HG03097 (cell line): ENCODE results near the gene HOXB5.

Experiments
- ATAC-seq: cut with Tn5 transposase; IDR thresholded peaks from one replicate; pipeline ENCODE4 v1.9.1; 2021; ENCODE audit not compliant: unreplicated experiment, low FRiP score

The HOXB5 gene

GRCh38 chr17:48564188-48565021, 29.2 kb downstream of the HOXB5 start:
- no peak for ATAC-seq

- ATAC-seq: no peak
Measured at GRCh38 chr17:48563867-48564187, 29.8 kb downstream of the HOXB5 start.

- no peak for ATAC-seq
Measured at GRCh38 chr17:48563385-48563838, 30.2 kb downstream of the HOXB5 start.

GRCh38 chr17:48562934-48563333, 30.6 kb downstream of the HOXB5 start:
- no peak for ATAC-seq

- peak; percentile 74 for ATAC-seq
Measured at GRCh38 chr17:48561884-48562810, 31.4 kb downstream of the HOXB5 start.

GRCh38 chr17:48559840-48560817, 33.5 kb downstream of the HOXB5 start:
- no peak for ATAC-seq

GRCh38 chr17:48559122-48559839, 34.3 kb downstream of the HOXB5 start:
- no peak for ATAC-seq

- ATAC-seq: no peak
Measured at GRCh38 chr17:48558831-48559121, 34.8 kb downstream of the HOXB5 start.

- ATAC-seq: no peak
Measured at GRCh38 chr17:48558057-48558830, 35.3 kb downstream of the HOXB5 start.

- no peak for ATAC-seq
Measured at GRCh38 chr17:48556576-48557401, 36.8 kb downstream of the HOXB5 start.

- ATAC-seq: no peak
Measured at GRCh38 chr17:48556229-48556575, 37.4 kb downstream of the HOXB5 start.

GRCh38 chr17:48555258-48556228, 38.0 kb downstream of the HOXB5 start:
- ATAC-seq: no peak

- no peak for ATAC-seq
Measured at GRCh38 chr17:48554412-48555257, 38.9 kb downstream of the HOXB5 start.

- no peak for ATAC-seq
Measured at GRCh38 chr17:48553826-48554225, 39.8 kb downstream of the HOXB5 start.

GRCh38 chr17:48553190-48553547, 40.4 kb downstream of the HOXB5 start:
- no peak for ATAC-seq

GRCh38 chr17:48552466-48553189, 41.0 kb downstream of the HOXB5 start:
- no peak for ATAC-seq
